Vagina (tissue), 2 donors: Measurements from ENCODE around the gene PPP1CC.

ENCODE experiments used
- POLR2A ChIP-seq, 2 donors: fragments of 450-650 bp; IDR thresholded peaks; one replicate each; pipeline ENCODE4 v1.6.1; 2017; ENCODE audit warnings: antibody characterized with exemption in 2 of 2, mild to moderate bottlenecking in 2 of 2, moderate library complexity in 2 of 2
- TF ChIP-seq, protein P1 (sequence below), 3 experiments: fragments of 450-650 bp in 2 of 3; fragments of 200-600 bp in 1 of 3; sonication (generic) in 1 of 3; IDR thresholded peaks; one replicate each; pipeline ENCODE4 v1.5.1; 2017 to 2019; ENCODE audit warnings: antibody characterized with exemption in 3 of 3, mild to moderate bottlenecking in 2 of 3, moderate library complexity in 2 of 3

GRCh38 chr12:110677206-110677911, 65.3 kb downstream of the PPP1CC start:
- TF ChIP-seq, protein P1, sequence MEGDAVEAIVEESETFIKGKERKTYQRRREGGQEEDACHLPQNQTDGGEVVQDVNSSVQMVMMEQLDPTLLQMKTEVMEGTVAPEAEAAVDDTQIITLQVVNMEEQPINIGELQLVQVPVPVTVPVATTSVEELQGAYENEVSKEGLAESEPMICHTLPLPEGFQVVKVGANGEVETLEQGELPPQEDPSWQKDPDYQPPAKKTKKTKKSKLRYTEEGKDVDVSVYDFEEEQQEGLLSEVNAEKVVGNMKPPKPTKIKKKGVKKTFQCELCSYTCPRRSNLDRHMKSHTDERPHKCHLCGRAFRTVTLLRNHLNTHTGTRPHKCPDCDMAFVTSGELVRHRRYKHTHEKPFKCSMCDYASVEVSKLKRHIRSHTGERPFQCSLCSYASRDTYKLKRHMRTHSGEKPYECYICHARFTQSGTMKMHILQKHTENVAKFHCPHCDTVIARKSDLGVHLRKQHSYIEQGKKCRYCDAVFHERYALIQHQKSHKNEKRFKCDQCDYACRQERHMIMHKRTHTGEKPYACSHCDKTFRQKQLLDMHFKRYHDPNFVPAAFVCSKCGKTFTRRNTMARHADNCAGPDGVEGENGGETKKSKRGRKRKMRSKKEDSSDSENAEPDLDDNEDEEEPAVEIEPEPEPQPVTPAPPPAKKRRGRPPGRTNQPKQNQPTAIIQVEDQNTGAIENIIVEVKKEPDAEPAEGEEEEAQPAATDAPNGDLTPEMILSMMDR (IDR thresholded peaks at IDR 0.05): no peak
- no peak for TF ChIP-seq POLR2A (IDR thresholded peaks at IDR 0.05)
